ENCODE results near the gene PNMT.

PNMT gene

DNA sequence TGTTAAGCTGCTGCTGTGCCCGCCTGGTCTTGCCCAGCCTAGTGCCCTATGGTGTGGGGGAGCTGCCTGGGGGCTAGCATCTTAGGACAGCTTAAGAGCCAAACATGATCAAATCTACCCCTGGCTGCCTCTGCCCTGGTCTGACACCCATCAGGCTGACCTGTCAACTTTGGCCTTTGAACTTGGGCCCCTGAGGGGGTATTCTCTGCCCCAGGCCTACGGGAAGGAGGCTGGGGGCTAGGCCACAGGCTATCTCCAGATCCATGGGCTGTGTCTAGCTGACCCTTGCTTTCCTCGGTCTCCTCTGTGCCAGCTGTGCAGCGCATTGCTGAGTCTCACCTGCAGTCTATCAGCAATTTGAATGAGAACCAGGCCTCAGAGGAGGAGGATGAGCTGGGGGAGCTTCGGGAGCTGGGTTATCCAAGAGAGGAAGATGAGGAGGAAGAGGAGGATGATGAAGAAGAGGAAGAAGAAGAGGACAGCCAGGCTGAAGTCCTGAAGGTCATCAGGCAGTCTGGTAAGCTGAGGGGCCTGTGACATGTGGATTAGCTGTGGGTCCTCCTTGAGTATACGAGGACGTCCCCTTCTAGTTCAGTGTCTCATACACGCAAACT is 34.6 kb upstream of the PNMT start:
- DNase-seq: no peak

DNA sequence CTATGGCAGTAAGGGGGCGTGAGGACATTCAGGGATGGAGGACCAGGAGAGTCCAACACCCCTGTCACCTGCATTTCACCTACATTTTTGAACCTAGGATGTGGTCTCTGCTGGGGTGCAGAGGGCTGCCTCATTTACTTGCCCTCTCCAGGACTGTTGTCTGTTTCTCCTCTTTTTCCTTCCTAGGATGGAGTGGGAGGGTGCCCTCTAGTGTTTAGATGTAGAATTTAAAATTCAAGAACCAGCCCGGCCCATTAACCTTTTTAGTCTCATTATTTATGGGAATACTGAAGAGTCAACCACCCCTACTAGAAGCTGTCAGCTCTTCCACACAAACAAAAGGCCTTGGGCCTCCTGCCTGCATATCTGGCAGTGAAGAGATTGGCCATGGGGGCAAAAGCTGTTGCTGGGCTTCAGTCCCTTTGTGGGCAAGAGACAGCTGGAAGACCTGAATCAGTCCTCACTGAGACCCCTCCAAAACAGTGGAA is 33.8 kb upstream of the PNMT start:
- DNase-seq: peak; percentile 31

DNA sequence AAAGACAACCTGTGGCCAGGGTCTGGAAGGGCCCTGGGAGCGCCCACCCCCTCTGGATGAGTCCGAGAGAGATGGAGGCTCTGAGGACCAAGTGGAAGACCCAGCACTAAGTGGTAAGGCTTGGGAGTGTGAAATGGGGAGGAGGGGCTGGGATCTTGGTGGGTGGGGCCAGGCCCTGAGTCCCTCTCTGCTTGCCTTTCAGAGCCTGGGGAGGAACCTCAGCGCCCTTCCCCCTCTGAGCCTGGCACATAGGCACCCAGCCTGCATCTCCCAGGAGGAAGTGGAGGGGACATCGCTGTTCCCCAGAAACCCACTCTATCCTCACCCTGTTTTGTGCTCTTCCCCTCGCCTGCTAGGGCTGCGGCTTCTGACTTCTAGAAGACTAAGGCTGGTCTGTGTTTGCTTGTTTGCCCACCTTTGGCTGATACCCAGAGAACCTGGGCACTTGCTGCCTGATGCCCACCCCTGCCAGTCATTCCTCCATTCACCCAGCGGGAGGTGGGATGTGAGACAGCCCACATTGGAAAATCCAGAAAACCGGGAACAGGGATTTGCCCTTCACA is 32.6 kb upstream of the PNMT start:
- DNase-seq: no peak

DNA sequence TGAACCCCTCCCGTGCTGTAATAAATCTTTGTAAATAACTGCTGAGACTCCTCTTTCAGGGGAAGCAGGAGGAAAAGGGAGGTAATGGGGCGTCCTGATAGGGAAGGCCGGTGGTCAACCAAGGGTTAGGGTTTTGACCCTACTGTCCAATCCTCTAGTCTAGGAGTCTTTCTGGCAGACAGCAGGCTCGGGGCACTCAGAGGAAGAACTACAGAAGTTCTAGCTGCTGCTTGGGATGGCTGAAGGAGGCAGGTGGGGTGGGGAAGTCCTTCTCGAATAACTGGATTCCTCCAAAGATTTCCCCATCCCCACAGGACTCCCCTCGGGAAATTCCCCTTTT is 31.7 kb upstream of the PNMT start:
- DNase-seq: no peak

DNA sequence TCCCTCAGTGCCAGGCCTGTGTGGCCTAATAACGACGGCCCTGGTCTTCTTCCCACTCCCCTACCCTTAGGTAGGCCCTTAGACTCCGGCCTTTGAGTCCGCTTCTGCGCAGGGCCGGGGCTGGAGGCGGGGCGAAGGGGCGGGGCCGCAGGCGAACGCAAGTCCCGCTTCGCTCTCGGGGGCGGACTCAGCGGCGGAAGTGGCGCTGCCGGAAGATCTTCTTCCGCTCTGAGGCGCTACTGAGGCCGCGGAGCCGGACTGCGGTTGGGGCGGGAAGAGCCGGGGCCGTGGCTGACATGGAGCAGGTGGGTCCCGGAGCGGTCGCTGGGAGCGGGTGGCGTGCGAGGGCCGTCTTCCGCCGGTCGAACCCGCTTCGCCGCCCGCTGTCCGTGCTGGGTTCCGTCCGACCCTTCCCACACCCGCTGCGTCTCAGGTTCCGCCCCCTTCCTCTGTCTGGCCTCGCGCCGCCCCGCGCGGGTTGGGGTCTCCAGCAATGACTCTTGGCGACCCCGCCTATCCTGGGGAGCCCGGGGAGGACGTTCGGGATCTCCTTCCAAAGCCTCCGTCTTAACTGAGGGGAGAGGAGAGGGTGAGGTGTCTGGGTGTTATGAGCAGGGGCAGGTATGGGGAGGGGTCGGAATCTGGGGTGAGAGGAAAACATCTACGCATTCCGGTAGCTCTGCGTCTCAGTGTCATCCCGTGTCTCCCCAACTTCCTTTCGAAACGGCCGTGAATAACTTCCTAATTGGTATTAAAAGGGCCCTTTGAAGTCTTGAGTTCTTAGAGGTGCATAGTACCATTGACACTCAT is 31.1 kb upstream of the PNMT start, which contains the start of gene STARD3:
Gene STARD3, plus strand, starts transcription at position 218 of the 810 bp plus-strand sequence. CDS start 16,388 bp downstream, outside the sequence.
- DNase-seq: peak; percentile 67

DNA sequence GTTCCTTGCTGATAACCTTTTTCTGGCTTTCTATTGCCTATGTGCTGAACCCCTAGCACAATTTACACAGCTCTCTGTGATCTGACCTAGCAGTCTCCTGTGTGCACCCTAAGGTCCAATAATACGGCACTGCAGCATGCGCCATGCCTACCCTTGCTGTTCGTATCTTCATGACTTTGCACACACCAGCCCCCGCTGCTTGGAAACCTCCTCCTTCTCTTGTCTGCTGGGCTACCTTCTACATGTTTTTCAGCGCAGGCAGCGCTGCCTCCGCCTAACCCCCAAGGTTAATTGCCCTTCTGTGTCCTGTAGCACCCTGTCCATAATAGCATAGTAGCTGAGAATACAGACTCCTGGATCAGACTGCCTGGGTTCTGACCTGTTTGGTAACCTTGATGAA is 29.9 kb upstream of the PNMT start:
- no peak for DNase-seq

DNA sequence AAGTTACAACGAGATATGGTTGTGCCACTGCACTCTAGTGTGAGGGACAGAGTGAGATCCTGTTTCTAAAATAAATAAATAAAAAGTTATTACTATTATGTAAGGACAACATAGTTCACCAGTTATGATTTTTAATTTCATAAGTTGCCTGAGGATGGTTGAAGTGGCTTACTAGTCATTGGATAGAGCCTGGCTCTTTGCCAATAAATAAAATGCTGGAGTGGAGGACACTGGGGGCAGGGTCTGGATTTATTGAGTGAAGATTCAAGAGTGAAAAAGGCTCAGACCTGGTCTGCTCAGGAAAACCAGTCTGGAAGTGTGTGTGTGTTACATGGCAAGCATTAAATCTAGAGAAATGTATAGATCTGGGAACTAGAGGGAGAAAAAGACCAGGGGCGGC is 29.2 kb upstream of the PNMT start:
- no peak for DNase-seq

DNA sequence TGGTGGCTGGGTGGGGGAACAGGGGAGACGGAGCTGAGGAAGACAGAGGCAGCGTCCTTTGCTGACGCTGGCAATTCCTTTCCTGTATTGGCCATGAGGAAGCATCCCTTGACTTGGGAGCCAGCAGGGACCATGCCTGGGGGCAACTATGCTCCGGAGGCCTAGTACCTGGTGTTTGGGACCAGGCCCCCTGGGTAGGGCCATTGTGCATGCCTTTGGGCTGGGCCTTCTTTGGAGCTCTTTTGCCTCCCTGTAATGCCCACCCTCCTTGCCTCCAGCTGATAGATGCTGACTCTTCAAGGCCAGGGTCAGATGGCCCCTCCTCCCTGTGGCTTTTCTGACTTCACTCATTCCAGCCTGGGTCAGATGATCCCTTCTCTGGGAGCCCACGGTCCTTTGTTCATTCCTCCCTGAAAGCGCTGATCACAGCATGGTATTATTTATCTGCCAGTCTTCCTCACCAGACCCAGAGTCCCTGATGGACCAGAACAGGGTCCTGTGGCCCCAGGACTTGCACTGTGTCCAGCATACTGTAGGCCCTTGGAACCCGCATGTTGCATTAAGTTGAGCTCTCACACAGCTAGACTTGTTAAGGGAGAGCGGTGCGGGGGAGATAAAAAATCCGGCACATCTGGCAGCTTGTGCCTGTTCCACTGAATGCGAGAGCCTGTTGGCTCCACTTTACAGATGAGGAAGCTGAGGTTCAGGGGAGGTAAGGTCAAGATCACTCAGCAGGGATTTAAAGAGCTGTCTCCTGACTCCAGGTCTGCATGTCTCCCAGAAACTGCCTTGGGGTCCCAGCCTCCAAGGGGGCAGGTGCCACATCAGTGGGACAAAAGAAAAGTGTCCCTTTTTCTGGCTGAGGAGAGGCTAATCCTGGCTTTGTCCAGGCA is 28.4 kb upstream of the PNMT start:
- no peak for DNase-seq

DNA sequence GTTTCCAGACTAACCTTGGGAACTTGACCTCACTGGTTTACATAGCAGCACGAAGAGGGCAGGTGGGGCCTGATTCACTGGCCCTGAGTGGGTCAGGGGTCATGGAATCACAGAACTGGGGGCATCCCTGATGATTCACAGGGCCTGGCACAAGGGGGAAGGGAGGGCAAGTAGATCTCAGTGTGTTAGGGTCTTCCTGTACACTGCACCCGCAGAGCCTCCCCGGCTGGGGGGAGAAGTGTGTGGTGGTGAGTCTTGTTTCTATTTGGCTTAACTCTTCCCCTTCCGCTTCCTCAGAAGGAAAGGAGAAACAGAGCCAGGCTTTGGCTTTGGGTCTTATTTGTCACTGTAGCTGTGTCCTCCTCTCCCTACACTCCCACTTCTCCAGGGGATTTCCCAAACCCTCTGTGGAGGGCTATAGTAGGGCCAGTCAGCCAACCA is 27.6 kb upstream of the PNMT start:
- DNase-seq: no peak

DNA sequence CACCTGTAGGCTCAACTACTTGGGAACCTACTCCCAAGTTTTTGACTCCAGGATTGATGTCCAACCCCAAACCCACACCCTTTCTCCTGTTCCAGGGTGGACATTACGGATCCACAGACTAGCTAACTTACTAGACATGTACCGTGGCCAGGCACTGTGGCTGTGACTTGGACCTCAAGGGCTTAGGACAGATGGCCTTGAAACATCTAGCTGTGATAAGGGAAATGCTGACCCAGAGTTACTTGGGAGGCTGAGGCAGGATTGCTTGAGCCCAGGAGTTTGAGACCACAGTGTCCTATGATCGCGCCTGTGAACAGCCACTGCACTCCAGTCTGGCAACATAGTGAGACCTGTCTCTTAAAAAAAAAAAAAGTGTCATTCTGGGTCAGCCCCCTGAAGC is 27.2 kb upstream of the PNMT start:
- DNase-seq: no peak

DNA sequence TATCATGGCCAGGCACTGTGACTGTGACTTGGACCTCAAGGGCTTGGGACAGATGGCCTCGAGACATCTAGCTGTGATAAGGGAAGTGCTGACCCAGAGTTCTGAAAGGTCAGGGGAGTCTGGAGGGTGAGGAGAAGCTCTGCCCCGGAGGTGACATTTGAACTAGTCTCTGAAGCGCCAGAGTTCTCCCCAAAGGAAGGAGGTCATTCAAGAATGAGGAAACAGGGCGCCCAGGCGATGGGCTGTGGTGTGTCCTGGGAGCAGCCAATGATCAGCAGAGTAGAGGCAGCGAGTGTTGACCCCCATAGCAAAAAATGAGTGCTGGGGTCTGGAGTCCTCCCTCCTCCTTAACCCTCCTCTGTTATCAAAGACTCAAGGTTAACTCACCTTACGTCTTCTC is 26.4 kb upstream of the PNMT start:
- no peak for DNase-seq

DNA sequence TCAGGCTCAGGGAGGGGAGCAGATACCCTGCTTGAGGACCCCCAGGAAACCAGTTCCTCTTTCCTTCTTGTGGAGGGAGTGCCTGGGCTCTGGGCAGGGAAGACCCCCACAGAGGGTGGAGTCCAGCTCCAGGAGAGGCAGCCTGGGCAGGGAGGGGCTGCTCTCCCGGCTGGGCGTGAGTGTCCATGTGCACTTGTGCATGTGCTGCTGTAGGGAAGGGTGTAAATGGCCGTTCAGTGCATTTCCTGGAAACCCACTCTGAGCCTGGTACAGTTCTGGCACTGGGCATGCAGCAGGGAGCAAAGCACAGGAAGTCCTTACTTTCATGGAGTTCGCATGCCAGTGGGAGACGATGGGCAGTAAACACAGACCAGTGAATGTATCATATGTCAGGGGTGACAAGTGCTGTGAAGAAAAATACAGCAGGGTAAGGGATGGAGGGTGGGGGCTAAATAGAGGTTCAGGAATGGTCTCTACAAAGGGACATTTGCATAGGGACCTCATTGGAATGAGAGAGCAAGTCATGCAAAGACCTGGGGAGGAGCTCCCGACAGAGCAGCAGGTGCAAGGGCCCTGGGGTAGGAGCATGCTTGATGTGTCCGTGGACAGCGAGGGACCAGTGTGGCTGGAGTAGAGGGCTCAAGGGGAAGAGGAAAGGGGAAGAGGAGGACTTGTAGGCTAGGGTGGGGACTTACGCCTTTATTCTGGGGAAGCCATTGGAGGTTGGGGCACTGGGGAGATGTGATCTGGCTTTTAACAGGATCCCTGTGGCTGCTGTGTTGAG is 25.8 kb upstream of the PNMT start:
- DNase-seq: no peak

DNA sequence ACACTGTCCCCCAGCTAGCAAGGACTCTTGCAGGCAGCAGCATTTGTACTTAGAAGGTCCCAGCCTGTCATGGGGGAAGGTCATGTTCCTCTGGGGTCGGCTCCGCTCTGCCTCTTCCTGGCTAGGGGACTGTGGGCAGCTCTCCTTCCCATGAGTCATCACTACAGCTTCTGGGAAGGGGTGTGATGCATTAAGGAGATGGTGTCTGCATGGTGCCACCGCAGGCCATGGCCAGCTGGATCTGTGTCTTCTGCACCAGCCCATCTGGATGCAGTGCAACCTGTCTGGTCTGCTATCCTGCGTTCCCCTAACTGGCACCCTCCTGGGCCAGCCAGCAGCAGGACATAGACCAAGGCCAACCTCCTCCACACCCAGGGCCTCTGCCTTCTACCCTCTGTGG is 25.0 kb upstream of the PNMT start:
- no peak for DNase-seq

DNA sequence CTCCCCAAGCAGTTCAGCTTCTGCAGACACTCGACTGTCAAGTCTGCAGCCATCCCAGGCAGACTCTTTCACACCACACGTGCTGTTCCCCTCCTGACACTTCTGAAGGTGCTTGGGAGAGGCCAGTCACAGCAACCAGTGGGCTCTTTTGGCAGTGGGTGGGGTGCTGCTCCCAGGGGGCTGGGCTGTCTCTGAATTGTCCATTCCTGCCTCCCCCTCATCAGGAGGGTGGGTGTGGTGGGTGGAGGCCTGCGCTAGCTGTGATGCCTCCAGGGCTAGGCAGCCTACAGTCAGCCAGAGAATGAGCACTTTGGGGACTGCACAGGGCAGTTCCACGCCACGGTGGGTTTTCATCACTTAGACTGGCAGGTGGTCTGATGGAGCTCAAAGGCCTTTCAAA is 21.0 kb upstream of the PNMT start:
- no peak for DNase-seq

DNA sequence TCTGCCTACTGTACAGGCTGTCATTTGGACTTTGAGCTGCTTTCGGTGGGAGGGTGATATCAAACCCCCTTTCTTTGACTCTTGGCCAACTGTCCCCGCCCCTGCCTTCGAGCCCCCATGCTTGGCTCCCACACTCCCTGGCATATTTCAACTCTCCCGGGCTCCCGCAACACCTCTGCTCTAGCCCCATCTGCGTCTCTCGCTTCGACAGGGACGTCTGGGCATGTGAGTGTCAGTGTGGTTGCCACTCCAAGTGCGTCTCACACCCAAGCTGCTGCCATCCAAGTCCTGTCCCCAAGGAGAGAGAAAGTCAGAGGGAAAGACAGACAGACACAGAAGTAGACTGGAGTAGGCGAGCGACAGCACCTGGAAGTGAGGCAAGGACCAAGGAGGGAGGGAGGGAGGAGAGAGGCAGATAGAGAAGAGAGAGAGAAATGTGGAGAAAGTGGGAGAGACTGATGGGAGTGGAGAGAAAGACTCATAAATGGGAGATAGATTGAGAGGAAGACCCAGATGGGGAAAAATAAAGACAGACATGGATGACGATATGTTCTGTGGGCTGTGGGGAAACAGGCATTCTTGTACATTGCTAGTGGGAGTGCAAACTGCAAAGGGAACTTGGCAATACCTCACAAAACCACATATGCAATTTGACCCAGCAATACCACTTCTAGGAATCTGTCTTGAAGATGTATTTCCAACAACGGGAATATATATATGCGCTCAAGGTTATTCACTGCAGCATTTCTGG is 19.5 kb upstream of the PNMT start:
- DNase-seq: no peak

DNA sequence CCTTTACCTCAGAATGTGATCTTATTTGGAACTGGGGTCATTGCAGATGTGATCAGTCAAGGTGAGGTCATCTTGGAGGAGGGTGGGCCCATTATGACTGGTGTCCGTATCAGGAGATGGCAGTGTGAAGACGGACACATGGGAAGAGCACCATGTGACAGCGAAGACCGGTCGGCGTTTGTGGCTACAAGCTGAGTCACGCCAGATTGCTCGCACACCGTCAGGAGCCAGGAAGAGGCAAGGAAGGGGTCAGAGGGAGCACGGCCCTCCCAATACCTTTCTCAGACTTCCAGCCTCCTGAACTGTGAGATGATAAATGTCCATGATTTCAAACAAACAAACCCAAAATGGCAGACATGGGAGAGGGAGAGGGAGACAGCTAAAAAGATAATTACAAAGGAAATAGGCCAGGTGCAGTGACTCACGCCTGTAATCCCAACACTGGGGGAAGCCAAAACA is 18.1 kb upstream of the PNMT start:
- DNase-seq: no peak

DNA sequence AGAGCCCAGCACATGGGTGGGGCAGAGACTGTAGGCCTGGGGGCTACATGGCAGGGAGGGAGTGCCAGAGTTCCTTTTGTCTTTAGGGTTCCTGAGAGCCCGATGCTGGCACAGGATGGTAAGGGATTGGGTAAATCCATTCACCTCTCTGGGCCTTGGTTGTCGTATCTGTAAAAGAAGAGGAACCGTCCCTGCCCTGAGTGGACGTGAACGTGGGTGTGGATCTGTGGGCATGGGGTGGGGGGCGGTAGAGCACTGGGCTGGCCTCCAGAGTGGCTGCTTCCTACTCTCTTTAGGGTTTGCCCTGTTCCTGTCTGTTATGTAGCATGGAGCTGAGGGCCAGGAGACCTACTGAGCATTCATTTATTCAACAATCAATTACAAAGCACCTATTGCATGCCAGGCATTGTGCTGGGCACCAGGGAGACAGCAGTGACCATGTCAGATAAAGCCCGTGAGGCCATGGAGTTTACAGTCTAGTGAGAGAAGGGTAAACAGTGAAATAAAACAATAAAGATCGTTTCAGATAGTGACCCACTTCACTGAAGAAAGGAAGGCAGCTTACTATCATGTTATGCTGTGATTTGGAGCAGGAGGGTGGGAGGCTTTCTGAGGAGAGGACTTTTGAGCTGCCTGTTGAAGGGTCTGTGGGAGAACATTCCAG is 16.2 kb upstream of the PNMT start:
- no peak for DNase-seq

DNA sequence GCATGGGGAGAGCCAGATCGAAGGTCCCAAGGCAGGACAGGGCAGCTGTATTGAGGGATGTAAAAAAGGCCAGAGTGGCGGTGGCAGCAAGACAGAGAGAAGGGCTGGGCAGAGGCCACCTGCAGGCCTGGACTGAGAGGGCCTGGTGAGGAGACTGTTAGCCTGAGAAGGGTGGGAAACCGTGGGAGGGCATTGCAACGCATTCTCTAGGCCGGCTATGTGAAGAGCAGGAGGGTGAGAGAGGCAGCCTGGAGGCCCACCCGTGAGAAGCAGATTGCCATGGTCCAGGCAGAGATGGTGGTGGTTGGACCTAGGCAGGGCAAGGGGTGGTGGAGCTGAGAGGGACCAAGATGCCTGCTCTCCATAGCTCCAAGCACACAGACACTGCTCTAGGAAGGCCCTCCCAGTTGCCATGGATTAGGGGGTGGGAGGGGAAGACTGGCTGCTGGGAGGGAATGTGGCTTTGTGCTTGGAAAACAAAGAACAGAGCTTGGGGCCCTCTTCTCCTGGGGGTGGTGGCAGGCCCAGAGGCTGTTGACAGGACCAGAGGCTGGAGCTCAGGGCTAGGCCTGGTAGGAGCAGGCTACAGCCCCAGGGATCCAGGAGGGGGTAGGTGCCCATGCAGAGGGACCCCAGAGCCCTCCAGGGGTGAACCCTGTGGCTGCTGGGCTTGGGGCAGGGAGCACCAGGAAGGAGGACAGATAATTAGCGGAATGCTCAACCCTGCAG is 15.5 kb upstream of the PNMT start:
- DNase-seq: no peak

DNA sequence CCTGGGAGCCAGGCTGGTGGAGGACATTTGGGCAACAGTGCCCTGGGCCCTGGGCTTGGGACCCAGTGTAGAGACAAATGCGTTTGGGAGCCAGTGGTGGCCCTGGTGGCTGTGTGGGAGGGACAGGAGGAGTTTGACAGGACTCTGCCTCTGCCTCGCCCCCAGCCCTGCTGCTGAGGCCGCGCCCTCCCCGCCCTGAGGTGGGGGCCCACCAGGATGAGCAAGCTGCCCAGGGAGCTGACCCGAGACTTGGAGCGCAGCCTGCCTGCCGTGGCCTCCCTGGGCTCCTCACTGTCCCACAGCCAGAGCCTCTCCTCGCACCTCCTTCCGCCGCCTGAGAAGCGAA is 15.0 kb upstream of the PNMT start:
- no peak for DNase-seq

DNA sequence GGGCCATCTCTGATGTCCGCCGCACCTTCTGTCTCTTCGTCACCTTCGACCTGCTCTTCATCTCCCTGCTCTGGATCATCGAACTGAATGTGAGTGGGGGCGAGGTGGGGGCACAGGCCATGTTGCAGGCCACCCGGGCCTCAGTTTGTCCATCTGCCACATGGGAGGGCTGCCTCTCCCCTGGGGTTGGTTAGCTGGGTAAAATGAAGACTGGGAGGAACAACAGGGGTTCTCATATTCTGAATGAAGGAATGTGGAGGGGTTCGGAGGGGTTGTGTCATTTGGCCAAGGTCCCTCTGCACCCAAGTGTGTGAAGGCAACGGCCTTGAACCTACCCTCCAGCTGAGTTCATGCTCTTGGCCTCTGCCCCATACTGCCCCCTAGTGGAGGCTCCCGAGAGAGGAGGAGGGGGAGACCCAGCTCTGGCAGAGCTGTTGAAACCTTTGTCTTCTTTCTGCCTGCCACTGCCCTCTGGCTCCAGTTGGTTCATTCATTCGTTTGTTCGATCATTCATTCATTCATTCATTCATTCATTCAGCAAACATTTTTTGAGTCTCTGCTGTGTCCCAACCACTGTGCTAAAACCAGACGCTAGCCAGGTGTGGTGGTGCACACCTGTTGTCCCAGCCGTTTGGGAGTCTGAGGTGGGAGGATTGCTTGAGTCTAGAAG is 14.5 kb upstream of the PNMT start:
- DNase-seq: no peak

Data from NCI-H2227 treated with DMSO at 0.1 percent for 48 hours (cell line).